ENCODE results near the gene CPB2.
A peak's percentile ranks its signal among the peaks of the same experiment; 100 is the strongest.

The CPB2 gene

GRCh38 chr13:46126552-46127357, 21.9 kb upstream of the CPB2 start:
- DNase-seq (ENCODE audit: extremely low read depth, low read depth) = peak; percentile 23
- TF ChIP-seq, protein P1, sequence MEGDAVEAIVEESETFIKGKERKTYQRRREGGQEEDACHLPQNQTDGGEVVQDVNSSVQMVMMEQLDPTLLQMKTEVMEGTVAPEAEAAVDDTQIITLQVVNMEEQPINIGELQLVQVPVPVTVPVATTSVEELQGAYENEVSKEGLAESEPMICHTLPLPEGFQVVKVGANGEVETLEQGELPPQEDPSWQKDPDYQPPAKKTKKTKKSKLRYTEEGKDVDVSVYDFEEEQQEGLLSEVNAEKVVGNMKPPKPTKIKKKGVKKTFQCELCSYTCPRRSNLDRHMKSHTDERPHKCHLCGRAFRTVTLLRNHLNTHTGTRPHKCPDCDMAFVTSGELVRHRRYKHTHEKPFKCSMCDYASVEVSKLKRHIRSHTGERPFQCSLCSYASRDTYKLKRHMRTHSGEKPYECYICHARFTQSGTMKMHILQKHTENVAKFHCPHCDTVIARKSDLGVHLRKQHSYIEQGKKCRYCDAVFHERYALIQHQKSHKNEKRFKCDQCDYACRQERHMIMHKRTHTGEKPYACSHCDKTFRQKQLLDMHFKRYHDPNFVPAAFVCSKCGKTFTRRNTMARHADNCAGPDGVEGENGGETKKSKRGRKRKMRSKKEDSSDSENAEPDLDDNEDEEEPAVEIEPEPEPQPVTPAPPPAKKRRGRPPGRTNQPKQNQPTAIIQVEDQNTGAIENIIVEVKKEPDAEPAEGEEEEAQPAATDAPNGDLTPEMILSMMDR (IDR thresholded peaks at IDR 0.05; ENCODE audit: low read depth, low read length) = peak; percentile 90

DNA sequence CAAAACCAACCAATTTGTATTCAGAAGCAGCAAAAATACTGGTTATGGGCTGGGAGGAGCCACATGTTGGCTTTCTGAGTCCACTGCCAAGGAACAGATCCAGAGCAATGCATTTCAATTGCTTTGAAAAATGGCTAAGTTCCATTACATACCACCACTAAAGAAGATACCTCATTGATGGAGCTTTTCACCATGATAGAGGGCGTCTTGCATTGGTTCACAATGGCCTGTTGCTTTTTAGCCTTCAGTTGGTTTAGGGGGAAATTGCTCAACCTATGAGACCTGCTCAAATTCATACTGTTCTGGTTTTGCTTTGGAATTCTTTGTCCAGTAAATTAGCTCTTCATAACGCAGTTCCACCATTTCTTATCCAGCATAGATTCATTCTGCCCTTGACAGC, 21.2 kb upstream of the CPB2 start:
- TF ChIP-seq, protein P1 (IDR thresholded peaks at IDR 0.05; ENCODE audit: low read depth, low read length) = no peak
- DNase-seq (ENCODE audit: extremely low read depth, low read depth) = no peak

DNA sequence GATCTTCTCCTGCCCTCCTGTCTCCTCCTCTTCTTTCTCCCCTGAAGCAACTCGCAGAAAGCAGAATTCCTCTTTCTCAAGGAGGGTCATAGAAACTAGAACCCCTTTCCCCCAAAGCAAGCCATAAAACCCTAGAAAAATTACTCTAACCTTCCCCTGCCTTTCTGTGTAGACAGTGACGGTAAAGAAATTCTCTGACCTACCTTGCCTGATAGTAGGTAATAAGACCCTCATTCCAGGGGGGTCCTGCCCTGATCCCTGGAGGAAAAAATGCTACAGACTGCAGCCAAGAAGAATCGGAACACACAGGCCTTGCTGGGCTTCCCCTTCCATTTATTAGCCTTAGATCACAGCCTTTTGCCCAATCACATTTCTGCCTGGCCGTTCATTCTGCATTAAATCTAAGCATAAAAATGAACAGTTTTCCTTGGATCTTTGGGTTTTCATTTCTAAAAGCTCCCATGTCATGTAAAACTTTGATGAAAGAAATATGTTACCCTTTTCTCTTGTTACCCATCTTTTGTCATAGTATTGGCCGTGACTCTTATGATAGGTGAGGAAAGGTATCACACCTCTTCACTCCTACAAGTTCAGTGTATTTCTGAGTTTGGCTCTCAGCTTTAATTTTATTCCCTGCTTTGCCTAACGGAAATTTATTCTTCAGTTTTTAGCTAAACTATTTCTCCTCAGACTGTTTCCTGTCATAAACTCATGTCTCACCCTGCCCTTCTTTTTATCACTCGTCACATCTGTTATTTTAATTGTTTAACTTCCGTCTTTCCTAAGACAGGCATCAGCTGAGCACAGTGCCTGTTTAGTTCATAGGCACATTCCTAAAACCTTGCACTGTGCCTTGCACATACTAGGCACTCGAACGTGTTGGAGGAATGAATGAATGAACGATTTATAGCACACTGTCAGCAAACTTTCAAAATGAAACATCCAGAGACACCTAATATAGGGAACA, 20.4 kb upstream of the CPB2 start:
- TF ChIP-seq, protein P1 (IDR thresholded peaks at IDR 0.05; ENCODE audit: low read depth, low read length) = no peak
- DNase-seq (ENCODE audit: extremely low read depth, low read depth) = no peak

- TF ChIP-seq, protein P1 (IDR thresholded peaks at IDR 0.05; ENCODE audit: low read depth, low read length) = no peak
- DNase-seq (ENCODE audit: extremely low read depth, low read depth) = no peak
These were observed 19.7 kb upstream of the CPB2 start for GRCh38 chr13:46124531-46124966.

DNA sequence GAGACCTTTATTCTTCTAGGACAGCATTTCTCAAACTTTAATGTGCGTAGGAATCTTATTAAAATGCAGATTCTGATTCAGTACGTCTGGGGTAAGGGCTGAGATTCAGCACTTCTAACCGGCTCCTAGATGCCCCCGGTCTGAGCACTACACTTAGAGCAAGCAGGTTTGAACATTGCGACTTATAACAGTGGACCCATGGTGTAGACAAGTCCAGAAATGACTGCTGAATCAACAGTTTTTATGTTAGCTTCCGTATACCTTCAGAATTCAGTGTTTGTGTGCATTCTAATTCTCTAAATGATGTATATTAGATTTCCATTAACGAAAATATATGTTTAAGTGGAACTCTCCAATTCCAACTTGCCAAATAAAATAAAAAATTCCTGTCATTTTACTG, 17.5 kb upstream of the CPB2 start:
- TF ChIP-seq, protein P1 (IDR thresholded peaks at IDR 0.05; ENCODE audit: low read depth, low read length) = no peak
- DNase-seq (ENCODE audit: extremely low read depth, low read depth) = no peak

DNA sequence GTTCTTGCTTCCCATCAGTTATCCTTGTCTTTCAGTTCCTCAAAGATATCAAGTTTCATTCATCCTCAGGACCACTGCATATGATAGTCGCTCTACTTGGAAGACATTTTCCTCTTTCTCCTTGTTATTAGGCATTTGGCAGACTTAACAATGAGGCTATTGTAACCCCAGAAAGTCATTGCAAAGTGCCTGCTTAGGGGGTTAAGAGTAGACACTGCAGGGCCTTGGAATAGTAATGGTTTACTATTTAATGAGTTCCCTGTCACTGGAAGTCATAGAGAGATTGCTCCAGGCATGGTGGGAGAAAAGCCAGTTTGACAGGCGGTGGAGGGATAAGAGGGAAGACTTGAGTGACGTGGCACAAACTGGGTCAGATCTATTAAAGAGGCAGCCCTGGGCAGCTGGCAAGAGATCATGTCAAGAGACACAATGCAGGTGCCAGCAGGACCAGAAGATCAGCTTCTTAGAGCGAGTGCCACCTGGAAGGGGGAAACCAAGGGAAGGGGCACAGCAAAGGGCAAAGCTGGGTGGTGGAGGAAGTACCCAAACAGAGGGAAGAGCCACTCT, 16.8 kb upstream of the CPB2 start:
- no peak for DNase-seq (ENCODE audit: extremely low read depth, low read depth)
- TF ChIP-seq, protein P1 (IDR thresholded peaks at IDR 0.05; ENCODE audit: low read depth, low read length) = no peak

All from AG09319 (cell line).